DMS 273 (cell line): Measurements from ENCODE around the gene FHOD1.

Source experiments
- DNase-seq: peaks from one replicate; lab custom pipeline; 2025; ENCODE audit not compliant: unreplicated experiment; lab: John Stamatoyannopoulos, UW

The FHOD1 gene

DNA sequence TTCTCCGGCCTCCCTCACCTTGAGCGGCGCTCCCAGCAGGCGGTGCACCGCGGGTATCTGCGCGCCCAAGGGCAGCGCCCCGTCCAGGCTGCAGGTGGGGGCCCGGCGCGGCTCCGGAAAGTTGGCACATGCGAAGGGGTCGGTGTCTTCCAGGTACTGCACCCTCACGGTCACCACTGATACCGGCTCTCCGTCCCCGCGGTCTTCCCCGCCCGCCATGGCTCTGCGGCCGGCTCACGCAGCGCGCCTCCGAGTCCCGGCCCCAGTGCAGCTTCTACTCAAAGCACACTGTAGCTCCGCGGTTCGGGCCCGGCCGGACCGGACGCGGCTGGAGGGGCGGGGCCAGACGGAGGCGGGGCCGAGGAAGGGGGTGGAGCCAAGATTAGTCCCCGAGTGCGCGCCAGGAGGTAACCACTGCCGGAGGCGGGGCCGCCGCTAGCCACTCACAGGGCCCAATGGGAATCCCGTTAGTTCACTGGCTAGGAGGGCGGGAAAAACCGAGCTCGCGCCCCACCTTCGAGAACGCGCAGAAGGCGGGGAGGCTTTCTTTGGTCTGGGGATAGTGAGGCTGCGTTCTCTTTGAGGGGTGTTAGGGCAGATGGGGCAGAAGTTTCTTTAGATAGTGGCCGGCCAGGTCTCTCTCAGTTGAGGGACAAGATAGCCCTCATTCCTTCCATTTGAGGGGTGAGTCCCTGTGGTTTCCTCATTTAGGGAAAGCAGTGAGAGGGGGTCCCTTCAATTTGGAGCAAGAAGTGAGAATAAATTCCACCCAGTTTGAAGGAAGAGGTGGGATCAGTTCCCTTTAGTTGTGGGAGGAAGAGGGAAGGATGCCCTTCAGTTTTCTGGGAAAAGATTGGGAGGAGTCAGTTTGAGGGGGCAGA, at the start of gene FHOD1:
FHOD1 (minus strand) TSS at position 290 of the 881 bp plus-strand sequence; CDS start at position 219, 71 bp downstream.
- peak; percentile 98 for DNase-seq

DNA sequence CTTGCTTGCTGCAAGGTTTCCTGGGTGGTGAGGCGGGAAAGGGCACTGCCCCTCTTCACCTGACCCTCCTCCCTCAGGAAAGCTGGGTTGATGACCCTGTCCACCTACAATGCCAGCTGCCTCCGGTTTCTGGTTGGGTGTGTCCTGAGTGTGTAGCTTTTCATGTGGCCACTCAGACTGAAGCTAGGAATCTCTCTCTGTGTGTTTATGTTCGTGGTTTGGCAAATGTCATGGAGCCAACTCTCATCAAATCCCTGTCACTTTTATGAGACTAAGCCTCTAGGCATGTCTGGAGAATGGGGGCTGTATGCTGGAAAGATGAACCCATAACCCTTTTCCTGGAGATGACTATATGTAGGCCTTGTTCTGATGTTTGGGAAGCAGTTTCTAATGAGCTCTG, 49.1 kb upstream of the FHOD1 start:
- no peak for DNase-seq

DNA sequence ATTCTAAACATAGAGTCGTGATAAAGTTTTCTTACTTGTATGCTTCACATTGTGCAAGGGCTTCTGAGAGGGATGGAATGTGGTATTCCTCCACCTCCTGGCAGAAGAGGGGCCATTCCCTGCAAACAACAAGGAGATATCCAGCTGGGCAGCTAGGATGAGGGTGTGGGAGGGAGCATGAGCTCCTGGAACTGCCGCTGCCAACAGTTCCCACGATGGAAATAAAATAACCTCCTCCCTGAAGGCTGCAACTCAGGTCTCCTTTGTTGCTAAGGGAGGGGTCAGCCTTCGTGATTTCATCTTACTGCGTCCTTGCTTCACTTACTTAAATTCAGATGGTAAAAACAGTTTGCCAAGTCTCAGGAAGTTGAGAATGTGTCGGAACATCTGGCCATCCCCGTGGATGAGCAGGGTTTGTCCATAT, 47.7 kb upstream of the FHOD1 start:
- DNase-seq = peak; percentile 49

DNA sequence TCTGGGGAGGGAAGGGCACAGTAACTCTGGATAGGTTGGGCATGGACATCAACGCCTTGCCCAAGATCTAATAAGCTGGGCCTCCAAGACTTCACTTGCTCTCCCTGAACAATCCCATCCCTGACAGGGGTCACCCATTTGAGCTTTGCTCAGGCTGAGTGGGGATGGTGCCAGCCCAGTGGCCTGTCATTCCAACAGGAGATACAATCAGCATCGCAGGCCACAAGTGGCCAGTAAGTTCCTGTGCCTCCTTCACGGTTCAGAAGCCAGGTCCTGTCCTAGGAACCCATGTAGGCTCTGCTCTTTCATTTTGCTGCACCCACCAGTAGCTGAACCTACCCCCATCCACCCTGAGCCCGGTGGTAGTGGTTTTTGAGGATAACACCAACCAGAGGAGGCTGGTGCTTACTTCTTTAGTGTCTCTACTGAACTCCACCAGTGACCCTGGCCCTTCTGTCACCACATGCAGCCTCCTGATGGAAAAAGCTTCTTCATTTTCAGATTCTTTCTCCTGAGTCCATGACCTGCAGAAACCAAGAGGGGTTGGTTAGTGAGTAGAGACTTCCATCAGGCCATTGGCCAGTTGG, 47.0 kb upstream of the FHOD1 start:
- no peak for DNase-seq

DNA sequence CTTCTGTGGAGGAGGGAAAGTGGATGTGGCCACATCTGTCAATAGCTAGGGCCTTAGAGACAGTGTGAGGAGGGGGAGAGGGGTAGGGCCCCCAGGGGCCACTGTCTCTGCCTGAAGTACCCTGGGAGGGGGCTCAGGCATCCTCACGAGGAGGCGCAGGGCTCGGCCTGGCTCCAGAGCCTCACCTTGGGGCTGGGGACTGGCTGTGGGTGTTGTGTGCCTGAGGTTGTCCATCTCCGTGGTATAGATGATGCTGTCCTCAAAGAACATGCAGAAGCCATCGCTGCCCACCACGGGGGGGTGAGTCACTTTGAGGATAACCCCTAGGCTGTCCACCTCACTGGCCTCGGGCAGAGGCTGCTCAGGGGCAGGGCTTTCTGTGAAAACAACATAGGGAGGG, 44.2 kb upstream of the FHOD1 start:
- DNase-seq = no peak

DNA sequence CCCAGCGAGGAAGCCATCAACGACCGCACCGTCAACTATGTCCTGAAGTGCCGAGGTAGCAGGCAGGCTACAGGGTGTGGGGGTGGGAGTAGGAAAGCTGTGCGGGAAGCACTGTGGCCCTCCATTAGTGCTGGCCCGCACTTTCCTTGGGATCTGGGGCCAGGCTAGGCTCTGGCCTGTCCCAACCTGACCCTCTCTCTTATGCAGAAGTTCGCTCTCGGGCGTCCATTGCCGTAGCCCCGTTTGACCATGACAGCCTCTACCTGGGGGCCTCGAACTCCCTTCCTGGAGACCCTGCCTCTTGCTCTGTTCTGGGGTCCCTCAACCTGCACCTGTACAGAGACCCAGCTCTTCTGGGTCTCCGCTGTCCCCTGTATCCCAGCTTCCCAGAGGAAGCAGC, 40.7 kb upstream of the FHOD1 start:
- DNase-seq = no peak

DNA sequence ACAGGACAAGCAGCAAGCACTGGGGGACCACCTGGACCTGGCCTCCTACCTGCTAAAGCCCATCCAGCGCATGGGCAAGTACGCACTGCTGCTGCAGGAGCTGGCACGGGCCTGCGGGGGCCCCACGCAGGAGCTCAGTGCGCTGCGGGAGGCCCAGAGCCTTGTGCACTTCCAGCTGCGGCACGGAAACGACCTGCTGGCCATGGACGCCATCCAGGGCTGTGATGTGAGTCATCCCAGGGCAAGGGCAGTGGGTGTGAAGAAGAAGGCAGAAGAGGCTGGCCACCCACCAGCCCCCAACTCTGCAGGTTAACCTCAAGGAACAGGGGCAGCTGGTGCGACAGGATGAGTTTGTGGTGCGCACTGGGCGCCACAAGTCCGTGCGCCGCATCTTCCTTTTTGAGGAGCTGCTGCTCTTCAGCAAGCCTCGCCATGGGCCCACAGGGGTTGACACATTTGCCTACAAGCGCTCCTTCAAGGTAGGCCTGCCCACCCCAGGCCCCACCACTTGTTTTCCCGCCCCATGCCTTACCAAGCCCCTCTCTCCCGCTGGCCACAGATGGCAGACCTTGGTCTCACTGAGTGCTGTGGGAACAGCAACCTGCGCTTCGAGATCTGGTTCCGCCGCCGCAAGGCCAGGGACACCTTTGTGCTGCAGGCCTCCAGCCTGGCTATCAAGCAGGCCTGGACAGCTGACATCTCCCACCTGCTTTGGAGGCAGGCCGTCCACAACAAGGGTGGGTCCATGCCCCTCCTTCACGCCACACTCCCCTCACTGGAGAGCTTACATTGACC, 39.4 kb upstream of the FHOD1 start:
- DNase-seq = no peak

DNA sequence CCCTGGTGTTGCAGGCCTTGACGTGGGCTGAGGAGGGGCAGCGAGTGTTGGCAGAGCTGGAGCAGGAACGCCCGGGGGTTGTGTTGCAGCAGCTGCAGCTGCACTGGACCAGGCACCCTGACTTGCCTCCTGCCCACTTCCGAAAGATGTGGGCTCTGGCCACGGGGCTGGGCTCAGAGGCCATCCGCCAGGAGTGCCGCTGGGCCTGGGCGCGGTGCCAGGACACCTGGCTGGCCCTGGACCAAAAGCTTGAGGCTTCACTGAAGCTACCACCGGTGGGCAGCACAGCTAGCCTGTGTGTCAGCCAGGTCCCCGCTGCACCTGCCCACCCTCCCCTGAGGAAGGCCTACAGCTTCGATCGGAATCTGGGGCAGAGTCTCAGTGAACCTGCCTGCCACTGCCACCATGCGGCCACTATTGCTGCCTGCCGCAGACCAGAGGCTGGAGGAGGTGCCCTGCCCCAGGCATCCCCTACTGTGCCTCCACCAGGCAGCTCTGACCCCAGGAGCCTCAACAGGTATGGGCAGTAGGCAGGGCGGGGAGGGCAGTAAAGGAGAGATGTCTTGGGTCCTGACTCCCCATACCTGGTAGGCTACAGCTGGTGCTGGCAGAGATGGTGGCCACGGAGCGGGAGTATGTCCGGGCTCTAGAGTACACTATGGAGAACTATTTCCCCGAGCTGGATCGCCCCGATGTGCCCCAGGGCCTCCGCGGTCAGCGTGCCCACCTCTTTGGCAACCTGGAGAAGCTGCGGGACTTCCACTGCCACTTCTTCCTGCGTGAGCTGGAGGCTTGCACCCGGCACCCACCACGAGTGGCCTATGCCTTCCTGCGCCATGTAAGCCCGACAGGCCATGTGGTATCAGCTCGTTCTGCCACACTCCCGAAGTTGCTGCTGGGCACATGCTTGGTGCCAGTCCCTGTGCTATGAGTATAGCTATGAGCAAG, 37.7 kb upstream of the FHOD1 start:
- peak; percentile 65 for DNase-seq

DNA sequence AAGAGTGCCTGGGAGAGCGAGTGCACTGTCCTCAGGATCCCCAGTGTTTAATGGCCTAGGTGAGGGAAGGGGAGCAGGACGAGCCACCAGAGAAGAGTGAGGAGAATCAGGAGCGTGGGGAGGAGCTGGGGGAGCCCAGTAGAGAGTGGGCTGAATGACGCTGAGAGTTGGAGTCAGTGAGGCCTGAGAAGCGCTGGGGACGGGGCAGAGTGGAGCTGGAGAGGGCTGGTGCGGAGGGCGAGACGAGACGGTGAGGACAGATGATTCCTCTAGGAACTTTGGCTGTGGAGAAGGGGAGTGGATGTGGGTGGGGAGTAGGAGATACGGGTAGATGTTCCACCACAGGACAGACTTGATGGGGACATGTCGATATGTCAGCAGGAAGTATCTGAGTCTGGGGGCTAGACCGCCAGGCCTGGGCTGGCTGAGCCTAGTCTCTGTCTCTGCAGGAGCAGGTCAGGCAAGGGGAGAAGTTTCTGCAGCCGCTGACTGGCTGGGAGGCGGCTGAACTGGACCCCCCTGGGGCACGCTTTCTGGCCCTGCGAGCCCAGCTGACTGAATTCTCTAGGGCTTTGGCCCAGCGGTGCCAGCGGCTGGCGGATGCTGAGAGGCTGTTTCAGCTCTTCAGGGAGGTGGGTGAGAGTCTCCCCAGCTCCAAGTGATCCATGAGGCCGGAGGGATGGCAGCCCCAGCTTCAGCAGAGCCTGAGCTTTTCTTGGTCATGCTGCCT, 36.7 kb upstream of the FHOD1 start:
- no peak for DNase-seq

DNA sequence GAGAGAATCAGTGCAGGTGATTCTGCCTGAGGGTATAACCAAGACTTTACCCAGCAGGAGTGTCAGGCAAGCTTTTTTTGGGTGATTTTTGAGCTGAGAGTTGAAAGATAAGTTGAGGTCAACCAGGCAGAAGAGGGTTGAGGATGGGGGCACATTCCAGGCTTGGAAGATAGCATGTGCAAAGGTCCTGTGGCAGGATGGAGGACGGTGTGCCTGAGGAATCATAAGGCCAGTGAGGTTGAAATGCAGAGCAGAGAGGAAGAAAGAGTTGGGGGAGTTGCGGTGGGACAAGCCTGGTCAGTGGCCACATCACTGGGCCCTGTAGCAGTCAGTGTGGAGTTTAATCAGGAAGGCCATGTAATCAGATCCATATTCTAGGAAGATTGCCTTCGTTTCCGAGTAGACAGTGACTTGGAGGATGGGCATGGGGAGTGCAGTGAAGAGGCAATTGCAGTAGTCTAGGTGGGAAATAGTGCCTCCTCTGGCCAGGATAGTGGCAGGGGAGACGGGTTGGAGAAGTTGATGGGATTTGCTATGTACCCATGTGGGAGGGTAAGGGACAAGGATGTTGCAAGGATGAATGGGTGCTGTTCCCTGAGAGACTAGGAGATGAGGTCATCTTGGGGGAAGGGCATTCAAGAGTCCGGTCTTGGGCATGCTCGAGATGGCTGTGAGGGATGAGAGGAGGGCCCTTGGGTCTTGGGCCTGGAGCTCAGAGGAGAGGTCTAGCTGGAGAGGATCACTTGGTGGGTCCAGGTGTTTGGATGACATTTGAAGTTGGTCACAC, 36.0 kb upstream of the FHOD1 start:
- no peak for DNase-seq

DNA sequence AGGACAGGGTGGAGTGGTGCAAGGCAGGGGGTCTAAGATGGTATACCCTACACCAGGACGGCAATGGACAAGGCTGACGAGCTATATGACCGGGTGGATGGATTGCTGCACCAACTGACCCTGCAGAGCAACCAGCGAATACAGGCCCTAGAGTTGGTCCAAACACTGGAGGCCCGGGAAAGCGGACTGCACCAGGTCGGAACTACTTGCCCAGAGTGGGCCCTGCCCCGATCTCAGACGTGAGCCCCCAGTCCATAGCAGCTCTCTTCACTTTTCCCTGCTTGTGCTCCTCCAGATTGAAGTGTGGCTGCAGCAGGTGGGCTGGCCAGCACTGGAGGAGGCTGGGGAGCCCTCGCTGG, 35.1 kb upstream of the FHOD1 start:
- DNase-seq = no peak

DNA sequence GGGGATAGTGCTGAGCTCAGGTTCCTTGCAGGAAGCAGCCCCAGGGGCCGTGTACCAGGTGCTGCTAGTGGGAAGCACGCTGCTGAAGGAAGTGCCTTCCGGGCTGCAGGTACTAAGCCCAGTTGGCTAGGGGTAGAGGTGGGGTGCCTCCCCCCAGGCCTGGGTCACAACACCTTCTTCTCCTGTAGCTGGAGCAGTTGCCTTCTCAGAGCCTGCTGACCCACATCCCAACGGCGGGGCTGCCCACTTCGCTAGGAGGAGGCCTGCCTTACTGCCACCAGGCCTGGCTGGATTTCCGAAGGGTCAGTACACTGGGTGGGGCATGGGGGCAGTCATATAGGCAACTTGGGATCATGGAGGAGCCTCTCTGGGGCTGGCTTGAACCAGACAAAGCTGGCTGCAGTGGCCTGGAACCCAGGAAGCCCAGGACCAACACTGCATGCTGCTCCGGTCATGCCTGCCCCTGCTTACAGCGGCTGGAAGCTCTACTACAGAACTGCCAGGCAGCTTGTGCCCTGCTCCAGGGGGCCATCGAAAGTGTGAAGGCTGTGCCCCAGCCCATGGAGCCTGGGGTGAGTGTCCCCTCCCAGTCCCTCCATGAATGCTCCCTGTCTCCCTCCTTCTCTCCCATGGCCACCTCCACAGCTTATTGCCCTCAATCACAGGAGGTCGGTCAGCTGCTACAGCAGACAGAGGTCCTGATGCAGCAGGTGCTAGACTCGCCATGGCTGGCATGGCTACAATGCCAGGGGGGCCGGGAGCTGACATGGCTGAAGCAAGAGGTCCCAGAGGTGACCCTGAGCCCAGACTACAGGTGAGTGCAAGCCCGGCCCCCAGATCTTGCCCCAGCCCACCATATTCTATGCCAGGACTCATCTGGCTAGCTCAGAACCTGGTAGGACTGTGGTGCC, 34.5 kb upstream of the FHOD1 start:
- DNase-seq = no peak

DNA sequence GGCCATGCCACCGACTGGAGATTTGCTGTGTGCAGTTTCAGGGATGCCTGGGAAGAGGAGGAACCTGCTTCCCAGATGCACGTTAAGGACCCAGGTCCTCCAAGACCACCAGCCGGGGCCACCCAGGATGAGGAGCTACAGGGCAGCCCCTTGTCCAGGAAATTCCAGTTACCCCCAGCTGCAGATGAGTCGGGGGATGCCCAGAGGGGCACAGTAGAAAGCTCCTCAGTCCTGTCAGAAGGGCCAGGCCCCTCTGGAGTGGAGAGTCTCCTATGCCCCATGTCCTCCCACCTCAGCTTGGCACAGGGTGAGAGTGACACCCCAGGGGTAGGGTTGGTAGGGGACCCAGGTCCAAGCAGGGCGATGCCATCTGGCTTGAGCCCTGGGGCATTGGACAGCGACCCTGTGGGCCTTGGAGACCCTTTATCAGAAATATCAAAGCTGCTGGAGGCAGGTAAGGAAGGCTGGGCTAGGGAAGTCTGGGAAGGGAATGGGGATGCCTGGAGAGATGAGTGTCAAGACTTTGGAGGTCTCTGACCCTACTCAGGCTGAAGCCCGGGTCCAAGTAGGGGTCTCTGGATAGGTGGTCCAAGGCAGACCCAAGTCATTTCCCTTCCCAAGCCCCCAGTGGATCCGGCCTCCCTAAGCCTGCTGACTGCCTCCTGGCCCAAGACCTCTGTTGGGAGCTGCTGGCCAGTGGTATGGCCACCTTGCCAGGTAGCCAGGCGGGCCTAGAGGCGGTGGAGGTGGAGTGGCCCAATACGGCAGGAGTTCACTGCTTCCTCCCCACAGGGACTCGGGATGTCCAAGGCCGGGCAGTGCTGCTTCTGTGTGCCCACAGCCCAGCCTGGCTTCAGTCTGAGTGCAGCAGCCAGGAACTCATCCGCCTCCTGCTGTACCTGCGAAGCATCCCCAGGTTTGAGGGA, 33.1 kb upstream of the FHOD1 start:
- DNase-seq = no peak

DNA sequence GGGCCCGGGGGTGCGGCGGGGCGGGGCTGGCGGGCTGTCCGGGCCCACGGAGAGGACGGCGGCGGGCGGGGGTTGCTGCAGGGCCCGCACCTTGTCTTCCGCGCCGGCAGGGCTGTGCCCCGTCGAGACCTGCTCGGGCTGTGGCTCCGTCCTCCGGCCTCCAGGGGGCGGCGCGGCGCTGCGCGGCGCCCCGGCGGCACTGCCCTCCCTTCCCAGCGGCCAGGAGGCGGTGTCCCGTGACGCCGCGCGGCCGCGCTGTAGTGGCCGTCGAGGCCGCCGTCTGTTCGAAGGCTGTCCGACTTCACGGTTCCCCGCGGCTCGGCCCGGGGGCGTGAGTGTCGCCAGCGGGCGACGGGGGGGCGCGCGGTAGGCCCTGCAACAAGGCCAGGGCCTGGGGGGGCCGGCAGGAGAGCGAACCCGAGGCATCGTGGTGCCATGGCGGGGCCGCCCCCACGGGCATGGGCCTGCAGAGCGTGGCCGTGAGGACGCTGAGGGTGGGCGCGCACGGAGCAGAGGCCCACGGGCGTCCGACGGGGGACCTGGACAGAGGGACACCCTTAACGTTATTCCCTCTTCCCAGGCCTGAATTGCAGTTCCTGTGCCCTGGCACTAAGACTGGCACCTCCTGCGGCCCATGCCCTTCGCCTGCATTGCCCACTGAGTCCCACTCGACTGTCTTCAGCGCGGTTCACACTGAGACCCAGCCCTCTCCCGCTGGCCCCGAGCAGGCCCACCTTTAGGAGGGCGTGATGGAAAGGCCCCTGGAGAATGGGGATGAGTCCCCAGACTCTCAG, 32.2 kb upstream of the FHOD1 start, which contains the start of gene PLEKHG4:
PLEKHG4 (plus strand) TSS at position 237 of the 794 bp plus-strand sequence; CDS start at position 750, 513 bp downstream.
- DNase-seq = peak; percentile 92

DNA sequence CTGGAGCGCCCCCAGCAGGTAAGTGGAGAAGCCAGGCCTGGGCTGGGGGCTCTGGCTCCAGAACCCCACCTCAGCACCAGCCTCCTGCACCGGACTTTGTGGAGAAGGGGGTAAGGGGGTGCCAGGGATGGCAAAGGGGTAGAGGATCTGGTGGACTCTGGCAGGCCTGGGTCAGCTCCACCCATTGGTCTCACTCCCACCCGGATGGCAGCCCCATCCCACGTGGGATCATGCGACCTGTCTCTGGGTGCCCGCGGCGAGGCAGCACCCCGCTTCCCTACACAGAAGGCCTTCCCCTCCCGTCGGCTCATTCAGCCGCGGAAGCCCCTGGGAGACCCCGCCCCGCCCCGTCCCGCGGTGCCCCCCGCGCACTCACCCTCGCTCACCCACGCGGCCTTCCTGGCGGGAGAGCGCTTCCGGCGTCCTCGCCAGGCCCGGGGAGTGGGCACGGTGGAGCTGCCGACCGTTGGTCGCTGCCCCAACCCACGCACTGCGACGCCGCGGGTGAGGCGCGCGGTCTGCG, 31.6 kb upstream of the FHOD1 start:
- DNase-seq = peak; percentile 71
